NOMO-1 (cell line): ENCODE results near the gene FGF8.

Experiments used
- DNase-seq, 2 experiments: peaks; one replicate each; lab custom pipeline; 2025; ENCODE audit not compliant: unreplicated experiment in 2 of 2; lab: John Stamatoyannopoulos, UW

The FGF8 gene

GRCh38 chr10:101782811-101783735 lies 7.2 kb upstream of the FGF8 start, which contains the start of gene NPM3:
Gene NPM3, minus strand, starts transcription at chr10:101783446. Its CDS starts 56 bp downstream, at chr10:101783390.
- peak; percentile 75 for DNase-seq

GRCh38 chr10:101781984-101782810 lies 6.3 kb upstream of the FGF8 start:
- no peak for DNase-seq

- no peak for DNase-seq
These were observed 5.7 kb upstream of the FGF8 start for GRCh38 chr10:101781655-101781983.

- peak; percentile 49 to 67 for DNase-seq
These were observed 5.1 kb upstream of the FGF8 start for GRCh38 chr10:101780818-101781654.

GRCh38 chr10:101780187-101780817 lies 4.4 kb upstream of the FGF8 start:
- DNase-seq, result no peak

- DNase-seq, result peak; percentile 43 to 51
These were observed 3.8 kb upstream of the FGF8 start for GRCh38 chr10:101779544-101780186.

- DNase-seq, result no peak
These were observed 3.0 kb upstream of the FGF8 start for GRCh38 chr10:101778781-101779543.

GRCh38 chr10:101778151-101778780 lies 2.4 kb upstream of the FGF8 start:
- no peak for DNase-seq

GRCh38 chr10:101777619-101778145 lies 1.8 kb upstream of the FGF8 start:
- DNase-seq, result no peak

- DNase-seq, result no peak
These were observed 375 bp upstream of the FGF8 start for GRCh38 chr10:101776161-101776817.

- no peak for DNase-seq
These were observed 1.2 kb downstream of the FGF8 start for GRCh38 chr10:101774589-101775272.

GRCh38 chr10:101773923-101774588 lies 1.9 kb downstream of the FGF8 start:
- no peak for DNase-seq

- DNase-seq, result no peak
These were observed 2.8 kb downstream of the FGF8 start for GRCh38 chr10:101772895-101773761.

GRCh38 chr10:101772017-101772894 lies 3.7 kb downstream of the FGF8 start:
- DNase-seq, result no peak

- DNase-seq, result no peak
These were observed 4.5 kb downstream of the FGF8 start for GRCh38 chr10:101771380-101771779.
